ENCODE data around the gene UBAP2L. TPM values are rescaled to one million over a fixed set of nuclear protein-coding genes. Genes with fewer than 3 reads are reported as not detected.

The UBAP2L gene
- total and polyA plus RNA-seq, 9 of the 15 experiments (the other 6 are each of a cell fraction or from before 2014, with no cell fraction given): 75.0 to 245 (median 119) TPM

DNA sequence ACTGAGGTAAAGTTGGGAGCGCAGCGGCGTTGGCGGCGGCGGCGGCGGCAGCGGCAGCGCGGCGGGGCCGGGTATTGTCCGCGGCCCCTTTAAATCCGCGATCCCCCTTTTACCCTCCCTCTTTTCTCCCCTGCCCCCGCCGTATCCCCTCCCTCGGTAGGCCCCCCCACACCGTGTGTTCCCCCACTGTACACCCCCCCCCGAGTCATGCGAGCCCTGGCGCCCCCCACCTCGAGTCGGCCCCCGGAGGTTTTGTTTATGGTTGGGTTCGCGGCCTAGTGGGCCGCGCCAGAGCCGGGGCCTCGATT is 169 bp downstream of the UBAP2L start:
- Histone ChIP-seq H3K36me3 (ENCODE audit: control insufficient read depth, insufficient read depth, low read length) (peaks cover 76% of the 10 kb centered on the region), H3K9me1 (ENCODE audit: control insufficient read depth, insufficient read depth, low read length) (no peaks in the 10 kb centered on the region), H2AFZ (ENCODE audit: low read depth, low read length) (peak overlapping the region; percentile 57; the same call in 1 of the 2 replicates), H3K4me1 (replicated peaks in 1 of 2; ENCODE audit: control insufficient read depth in 2 of 2, insufficient read depth in 2 of 2, low read length in 2 of 2) (peaks cover 3 to 20% of the 10 kb centered on the region in 2 experiments; a peak in 3 of 5 replicates), H3K4me3 (peak overlapping the region; percentile 76), H3K9me3 (replicated peaks; ENCODE audit: control insufficient read depth, insufficient read depth, low read depth, low read length) (peaks cover 4% of the 10 kb centered on the region), H3K27ac (ENCODE audit: extremely low read depth, low read depth, low read length) (peak overlapping the region; percentile 99), H3K9ac (ENCODE audit: insufficient read depth in 1 of 2, low read depth in 2 of 2, low read length in 2 of 2) (peak overlapping the region; percentile 91 to 97), H3K4me2 (ENCODE audit: insufficient read depth, low read length) (peak overlapping the region; percentile 86), H3K27me3 (ENCODE audit: control insufficient read depth in 2 of 2, insufficient read depth in 2 of 2, low read length in 2 of 2) (no peaks in the 10 kb centered on the region), H4K20me1 (replicated peaks; ENCODE audit: control insufficient read depth, insufficient read depth, low read length) (no peaks in the 10 kb centered on the region), H3K79me2 (ENCODE audit: control insufficient read depth, insufficient read depth, low read length) (peaks cover 95% of the 10 kb centered on the region)
- 0% methylated on average over 2 of the region's 33 CpGs for WGBS (ENCODE audit: insufficient coverage, low coverage, missing lambda C conversion rate)
- POLR2A ChIA-PET: interaction anchor here (0.6 to 4.6 kb wide), 16 partner anchors 11 to 1903 kb away, joined by 3 to 32 read pairs (median 4); partner anchors contain the start of gene TPM3
- DNase-seq (ENCODE audit: extremely low read depth in 1 of 4, low spot score in 3 of 4): peak in 2 of 4 experiments; percentile 83 to 85
- no TSS peak for BruUV-seq (replicated peaks)
- no peak for ATAC-seq
- FAIRE-seq: no peak
- in situ Hi-C loops (cut with MboI) (no loop called here), intact Hi-C loops (cut with micrococcal nuclease) (loop anchor here (2.0 to 5.0 kb wide), 2 partner anchors 34 to 298 kb away; partner anchors contain the start of gene GATAD2B)
- CTCF ChIA-PET (ENCODE audit: low intra/inter-chr PET ratio): no interaction called here
- TF ChIP-seq U2AF1 (optimal IDR thresholded peaks at IDR 0.05; ENCODE audit: low read depth, low read length) (peak; percentile 45), HSF4 (CRISPR knock-in tag; IDR thresholded peaks at IDR 0.05; ENCODE audit: borderline replicate concordance) (no peak), RAD21 (CRISPR knock-in tag; conservative IDR thresholded peaks at IDR 0.05 in 1 of 2, IDR thresholded peaks at IDR 0.05 in 1 of 2) (no peak), TSC22D4 (tag; IDR thresholded peaks at IDR 0.05) (no peak), PHF8 (IDR thresholded peaks at IDR 0.05; ENCODE audit: borderline replicate concordance, low read length) (peak; percentile 39), ATF1 (CRISPR knock-in tag; IDR thresholded peaks at IDR 0.05) (no peak), ATF1 (tag; IDR thresholded peaks at IDR 0.05) (no peak), FOSL1 (tag; conservative IDR thresholded peaks at IDR 0.05) (0 out of 2 replicates have a peak, but pooled peaks have one; percentile 0), PRPF4 (IDR thresholded peaks at IDR 0.05; ENCODE audit: insufficient read depth, low read depth, low read length, poor library complexity, severe bottlenecking) (peak; percentile 84), EWSR1 (IDR thresholded peaks at IDR 0.05; ENCODE audit: borderline replicate concordance, low read depth, partially characterized antibody) (no peak), CTBP1 (IDR thresholded peaks at IDR 0.05; ENCODE audit: borderline replicate concordance) (no peak), PURB (CRISPR knock-in tag; IDR thresholded peaks at IDR 0.05; ENCODE audit: low read depth) (no peak), ELF1 (tag; IDR thresholded peaks at IDR 0.05) (no peak), PCBP2 (IDR thresholded peaks at IDR 0.05; ENCODE audit: low read depth, low read length, poor library complexity, severe bottlenecking) (peak; percentile 56), NFYB (IDR thresholded peaks at IDR 0.05; ENCODE audit: extremely low read depth, insufficient read length) (no peak), HNRNPK (IDR thresholded peaks at IDR 0.05; ENCODE audit: low read depth, low read length, poor library complexity, severe bottlenecking) (peak; percentile 95), ATF7 (IDR thresholded peaks at IDR 0.05) (no peak), ZNF589 (CRISPR knock-in tag; IDR thresholded peaks at IDR 0.05; ENCODE audit: low read depth) (peak; percentile 73), MAFF (IDR thresholded peaks at IDR 0.05; ENCODE audit: low read length) (no peak), SAFB (IDR thresholded peaks at IDR 0.05; ENCODE audit: borderline replicate concordance, low read depth, low read length) (no peak), EGR1 (conservative IDR thresholded peaks at IDR 0.05) (no peak), ZNF3 (CRISPR knock-in tag; IDR thresholded peaks at IDR 0.05) (no peak)
- TF ChIP-seq, protein P1, sequence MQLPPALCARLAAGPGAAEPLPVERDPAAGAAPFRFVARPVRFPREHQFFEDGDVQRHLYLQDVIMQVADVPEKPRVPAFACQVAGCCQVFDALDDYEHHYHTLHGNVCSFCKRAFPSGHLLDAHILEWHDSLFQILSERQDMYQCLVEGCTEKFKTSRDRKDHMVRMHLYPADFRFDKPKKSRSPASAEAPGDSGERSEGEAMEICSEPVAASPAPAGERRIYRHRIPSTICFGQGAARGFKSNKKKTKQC (CRISPR knock-in tag; IDR thresholded peaks at IDR 0.05): peak; percentile 78; the same call in 1 of the 2 replicates
- TF ChIP-seq, protein P2, sequence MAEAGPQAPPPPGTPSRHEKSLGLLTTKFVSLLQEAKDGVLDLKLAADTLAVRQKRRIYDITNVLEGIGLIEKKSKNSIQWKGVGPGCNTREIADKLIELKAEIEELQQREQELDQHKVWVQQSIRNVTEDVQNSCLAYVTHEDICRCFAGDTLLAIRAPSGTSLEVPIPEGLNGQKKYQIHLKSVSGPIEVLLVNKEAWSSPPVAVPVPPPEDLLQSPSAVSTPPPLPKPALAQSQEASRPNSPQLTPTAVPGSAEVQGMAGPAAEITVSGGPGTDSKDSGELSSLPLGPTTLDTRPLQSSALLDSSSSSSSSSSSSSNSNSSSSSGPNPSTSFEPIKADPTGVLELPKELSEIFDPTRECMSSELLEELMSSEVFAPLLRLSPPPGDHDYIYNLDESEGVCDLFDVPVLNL (CRISPR knock-in tag; IDR thresholded peaks at IDR 0.05; ENCODE audit: low read depth): no peak
